ENCODE data around the gene BTF3. TPM values are rescaled to one million over a fixed set of nuclear protein-coding genes. Genes with fewer than 3 reads are reported as not detected.
"Not testable (repeated sequence)": the region's sequence is repeated elsewhere in the genome, so short reads cannot be mapped to it uniquely, and the experiment has no call there.

BTF3 gene
- total and polyA plus RNA-seq, 2 of the 13 experiments (the other 11 are each of a cell fraction or from before 2014, with no cell fraction given) = 557 to 698 TPM

DNA sequence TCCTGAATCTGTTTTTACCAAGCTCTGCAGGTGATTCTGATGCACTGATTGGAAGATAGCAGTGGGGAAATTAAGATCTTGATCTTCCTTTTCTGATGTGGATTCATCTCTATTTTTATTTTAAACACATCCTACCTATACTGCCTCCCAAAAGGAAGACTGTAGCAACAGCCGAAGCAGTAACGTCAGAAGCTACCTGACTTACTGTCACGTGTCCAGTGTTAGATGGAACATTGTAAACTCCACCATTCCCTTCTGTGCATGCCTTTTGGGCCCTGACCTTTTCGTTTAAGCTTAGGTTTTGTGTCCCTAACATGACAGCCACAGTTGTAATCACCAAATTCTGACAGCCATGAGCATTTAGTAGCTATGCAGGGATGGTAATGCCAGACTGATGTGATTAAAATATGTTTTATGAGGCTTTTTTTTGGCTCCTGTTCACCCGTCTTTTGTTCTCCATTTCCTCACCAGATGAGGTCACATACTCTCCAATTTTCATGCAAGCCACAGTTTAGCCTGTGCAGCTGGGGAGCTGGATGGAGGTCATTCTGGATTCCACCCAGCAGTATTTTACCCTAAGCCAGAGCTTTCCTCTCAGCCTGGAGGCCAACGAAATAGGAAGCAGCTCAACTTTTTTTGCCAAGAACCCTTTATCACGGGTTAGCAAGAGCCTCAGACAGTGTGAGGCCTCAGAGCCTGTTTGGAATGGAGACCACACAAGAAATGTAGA, 34.1 kb upstream of the BTF3 start:
- ChIA-PET CTCF (ENCODE audit: low intra/inter-chr PET ratio, low total read pairs) (no interaction called here), POLR2A (interaction anchor here (1.3 kb wide), 1 partner anchor 34 kb away, joined by 4 read pairs; the partner anchor contains the start of gene BTF3)
- Histone ChIP-seq H2AFZ (ENCODE audit: low read length) (no peak overlapping the region), H3K4me3 (replicated peaks in 1 of 3; ENCODE audit: insufficient read depth in 1 of 3, low read depth in 2 of 3, low read length in 3 of 3) (no peak overlapping the region), H3K4me1 (ENCODE audit: insufficient read depth, low read length) (no peaks in the 10 kb centered on the region), H3K36me3 (replicated peaks in 1 of 2; ENCODE audit: control insufficient read depth in 1 of 2, insufficient read depth in 2 of 2, low read length in 2 of 2) (no peaks in the 10 kb centered on the region), H3K27me3 (ENCODE audit: control insufficient read depth in 1 of 2, insufficient read depth in 2 of 2, low read length in 2 of 2) (peaks cover 2 to 34% of the 10 kb centered on the region in 2 experiments; a peak in 3 of 5 replicates), H3K9me3 (ENCODE audit: low read length) (no peaks in the 10 kb centered on the region), H3K79me2 (ENCODE audit: insufficient read depth, low read length) (no peaks in the 10 kb centered on the region), H4K20me1 (ENCODE audit: insufficient read depth, low read length) (no peaks in the 10 kb centered on the region), H3K4me2 (ENCODE audit: low read depth, low read length) (no peak overlapping the region), H3K9ac (ENCODE audit: insufficient read depth, low read depth, low read length) (no peak overlapping the region), H3K27ac (ENCODE audit: extremely low read length, insufficient read depth, low read length) (no peak overlapping the region)
- in situ Hi-C loops (cut with HindIII; ENCODE audit: extremely low pct_ligation_motif_present, low pct_unique_long_range_greater_than_20kb) (no loop called here), intact Hi-C loops (cut with micrococcal nuclease; ENCODE audit: unreplicated experiment) (no loop called here)
- BruUV-seq (replicated peaks) = no TSS peak
- TF ChIP-seq FOSL1 (CRISPR knock-in tag; IDR thresholded peaks at IDR 0.05; ENCODE audit: borderline replicate concordance) (no peak), SP2 (CRISPR knock-in tag; IDR thresholded peaks at IDR 0.05) (no peak), RXRB (CRISPR knock-in tag; IDR thresholded peaks at IDR 0.05; ENCODE audit: borderline replicate concordance) (no peak), TMF1 (CRISPR knock-in tag; IDR thresholded peaks at IDR 0.05; ENCODE audit: low read depth) (no peak), CEBPG (CRISPR knock-in tag; IDR thresholded peaks at IDR 0.05) (no peak), SAFB2 (CRISPR knock-in tag; IDR thresholded peaks at IDR 0.05; ENCODE audit: borderline replicate concordance, low read depth) (no peak), HHEX (CRISPR knock-in tag; IDR thresholded peaks at IDR 0.05) (no peak)
- TF ChIP-seq, protein P1, sequence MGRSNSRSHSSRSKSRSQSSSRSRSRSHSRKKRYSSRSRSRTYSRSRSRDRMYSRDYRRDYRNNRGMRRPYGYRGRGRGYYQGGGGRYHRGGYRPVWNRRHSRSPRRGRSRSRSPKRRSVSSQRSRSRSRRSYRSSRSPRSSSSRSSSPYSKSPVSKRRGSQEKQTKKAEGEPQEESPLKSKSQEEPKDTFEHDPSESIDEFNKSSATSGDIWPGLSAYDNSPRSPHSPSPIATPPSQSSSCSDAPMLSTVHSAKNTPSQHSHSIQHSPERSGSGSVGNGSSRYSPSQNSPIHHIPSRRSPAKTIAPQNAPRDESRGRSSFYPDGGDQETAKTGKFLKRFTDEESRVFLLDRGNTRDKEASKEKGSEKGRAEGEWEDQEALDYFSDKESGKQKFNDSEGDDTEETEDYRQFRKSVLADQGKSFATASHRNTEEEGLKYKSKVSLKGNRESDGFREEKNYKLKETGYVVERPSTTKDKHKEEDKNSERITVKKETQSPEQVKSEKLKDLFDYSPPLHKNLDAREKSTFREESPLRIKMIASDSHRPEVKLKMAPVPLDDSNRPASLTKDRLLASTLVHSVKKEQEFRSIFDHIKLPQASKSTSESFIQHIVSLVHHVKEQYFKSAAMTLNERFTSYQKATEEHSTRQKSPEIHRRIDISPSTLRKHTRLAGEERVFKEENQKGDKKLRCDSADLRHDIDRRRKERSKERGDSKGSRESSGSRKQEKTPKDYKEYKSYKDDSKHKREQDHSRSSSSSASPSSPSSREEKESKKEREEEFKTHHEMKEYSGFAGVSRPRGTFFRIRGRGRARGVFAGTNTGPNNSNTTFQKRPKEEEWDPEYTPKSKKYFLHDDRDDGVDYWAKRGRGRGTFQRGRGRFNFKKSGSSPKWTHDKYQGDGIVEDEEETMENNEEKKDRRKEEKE (IDR thresholded peaks at IDR 0.05) = no peak
- no peak for DNase-seq (ENCODE audit: low spot score)
- FAIRE-seq = no peak
- ATAC-seq = no peak
- under 1% methylated on average over 7 of the region's 7 CpGs for WGBS (ENCODE audit: low lambda C conversion rate)

DNA sequence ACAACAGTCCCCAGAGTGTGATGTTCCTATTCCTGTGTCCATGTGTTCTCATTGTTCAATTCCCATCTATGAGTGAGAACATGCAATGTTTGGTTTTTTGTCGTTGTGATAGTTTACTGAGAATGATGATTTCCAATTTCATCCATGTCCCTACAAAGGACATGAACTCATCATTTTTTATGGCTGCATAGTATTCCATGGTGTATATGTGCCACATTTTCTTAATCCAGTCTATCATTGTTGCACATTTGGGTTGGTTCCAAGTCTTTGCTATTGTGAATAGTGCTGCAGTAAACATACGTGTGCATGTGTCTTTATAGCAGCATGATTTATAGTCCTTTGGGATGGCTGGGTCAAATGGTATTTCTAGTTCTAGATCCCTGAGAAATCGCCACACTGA, 29.6 kb upstream of the BTF3 start:
- CTCF ChIA-PET (ENCODE audit: low intra/inter-chr PET ratio, low total read pairs); BruUV-seq (replicated peaks); FAIRE-seq; H3K36me3 ChIP-seq (replicated peaks in 1 of 2; ENCODE audit: control insufficient read depth in 1 of 2, insufficient read depth in 2 of 2, low read length in 2 of 2); H3K4me3 ChIP-seq (replicated peaks in 1 of 3; ENCODE audit: insufficient read depth in 1 of 3, low read depth in 2 of 3, low read length in 3 of 3); DNase-seq (ENCODE audit: low spot score); H3K79me2 ChIP-seq (ENCODE audit: insufficient read depth, low read length); H4K20me1 ChIP-seq (ENCODE audit: insufficient read depth, low read length); in situ Hi-C loops (cut with HindIII; ENCODE audit: extremely low pct_ligation_motif_present, low pct_unique_long_range_greater_than_20kb); H3K4me2 ChIP-seq (ENCODE audit: low read depth, low read length); ATAC-seq; POLR2A ChIA-PET; intact Hi-C loops (cut with micrococcal nuclease; ENCODE audit: unreplicated experiment); H3K9me3 ChIP-seq (ENCODE audit: low read length); H3K27ac ChIP-seq (ENCODE audit: extremely low read length, insufficient read depth, low read length); H2AFZ ChIP-seq (ENCODE audit: low read length); H3K9ac ChIP-seq (ENCODE audit: insufficient read depth, low read depth, low read length); H3K4me1 ChIP-seq (ENCODE audit: insufficient read depth, low read length): not testable (repeated sequence)
- H3K27me3 ChIP-seq (ENCODE audit: control insufficient read depth in 1 of 2, insufficient read depth in 2 of 2, low read length in 2 of 2) = peaks cover 2 to 29% of the 10 kb centered on the region in 2 experiments; a peak in 3 of 5 replicates
- 16% methylated on average over 3 of the region's 3 CpGs for WGBS (ENCODE audit: low lambda C conversion rate)
